Osteocyte (in vitro differentiated cells): ENCODE measurements around the gene ATP1A3. TPM values are rescaled to one million over a fixed set of nuclear protein-coding genes. Genes with fewer than 3 reads are reported as not detected.
"Not testable (repeated sequence)": the region's sequence is repeated elsewhere in the genome, so short reads cannot be mapped to it uniquely, and the experiment has no call there.

Experiments
- DNase-seq: peaks from one replicate; pipeline ENCODE4 v3.0.0; 2021; ENCODE audit warnings: mixed read lengths; ENCODE audit not compliant: unreplicated experiment; ENCODE audit errors: extremely low spot score
- H3K27ac Mint-ChIP-seq: one replicate; pipeline ENCODE4 v1.8.0; 2021; ENCODE audit warnings: mild to moderate bottlenecking, mixed read lengths; ENCODE audit not compliant: unreplicated experiment
- H3K27me3 Mint-ChIP-seq: one replicate; pipeline ENCODE4 v1.8.0; 2021; ENCODE audit warnings: mixed read lengths; ENCODE audit not compliant: unreplicated experiment
- H3K36me3 Mint-ChIP-seq: one replicate; pipeline ENCODE4 v1.8.0; 2021; ENCODE audit warnings: mixed read lengths; ENCODE audit not compliant: unreplicated experiment
- H3K4me1 Mint-ChIP-seq: one replicate; pipeline ENCODE4 v1.8.0; 2021; ENCODE audit warnings: mixed read lengths; ENCODE audit not compliant: unreplicated experiment
- H3K4me3 Mint-ChIP-seq: one replicate; pipeline ENCODE4 v1.8.0; 2021; ENCODE audit warnings: mild to moderate bottlenecking, moderate library complexity, mixed read lengths; ENCODE audit not compliant: unreplicated experiment
- H3K9me3 Mint-ChIP-seq: one replicate; pipeline ENCODE4 v1.8.0; 2021; ENCODE audit warnings: mixed read lengths; ENCODE audit not compliant: unreplicated experiment
- long read RNA-seq: library from polyadenylated mRNA; unstranded; transcript quantifications from one replicate; pipeline ENCODE4 v2.0.0, GENCODE V29; 2021
- total RNA-seq: library from RNA; stranded (reverse); gene quantifications from 2 replicates; pipeline ENCODE4 v1.2.1, GENCODE V29; 2021
- TF ChIP-seq, protein P1 (sequence below): fragments of 200-600 bp; sonication (generic); IDR thresholded peaks from 2 replicates; pipeline ENCODE4 v1.5.0; 2021; ENCODE audit warnings: antibody characterized with exemption, mild to moderate bottlenecking, moderate library complexity

Gene ATP1A3
- not detected in 2 replicates for total RNA-seq
- long read RNA-seq: 0 reads

DNA sequence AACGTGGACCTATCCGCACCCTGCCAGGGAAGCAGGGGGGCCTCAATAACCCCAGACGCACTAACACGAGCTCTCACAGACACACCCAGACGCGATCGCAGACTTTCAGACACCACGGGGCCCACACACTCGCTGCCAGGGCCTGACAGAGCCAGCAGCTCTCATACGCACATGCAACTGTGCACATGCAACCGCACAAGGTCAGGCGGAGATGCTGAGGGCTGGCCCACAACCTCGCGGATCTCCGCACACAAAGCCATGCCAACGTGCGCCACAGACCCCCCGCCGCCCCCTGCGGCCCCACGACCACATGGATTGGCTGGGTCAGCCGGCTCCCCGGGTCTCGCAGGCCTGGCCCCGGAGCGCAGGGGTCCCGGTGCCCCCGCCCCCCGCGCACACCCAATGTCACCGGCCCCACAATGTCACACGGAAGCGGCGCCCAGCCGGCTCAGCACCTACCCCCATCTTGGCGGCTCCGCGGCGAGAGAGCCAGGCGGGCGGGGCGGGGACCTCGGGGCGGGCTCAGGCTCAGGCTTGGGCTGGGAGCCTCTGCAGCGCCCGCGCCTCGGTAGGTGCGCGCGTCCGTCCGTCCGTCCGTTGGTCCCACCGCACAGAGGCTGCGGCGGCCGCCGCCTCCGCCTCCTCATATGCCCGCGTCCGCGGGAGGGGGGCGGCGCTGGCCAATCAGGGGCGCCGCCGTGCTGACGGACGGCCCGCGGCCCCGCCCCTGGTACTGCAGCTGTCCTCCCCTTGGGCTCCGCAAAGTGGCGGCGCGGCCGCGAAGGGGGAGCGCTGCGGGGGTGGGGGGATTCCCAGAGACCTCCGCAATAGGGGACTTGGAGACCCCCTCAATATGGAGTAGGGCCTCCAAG lies at the start of gene ATP1A3:
TSS of gene ATP1A3 (minus strand) at position 619 of the 872 bp plus-strand sequence. CDS start at position 465, 154 bp downstream.
- no peak for DNase-seq
- TF ChIP-seq, protein P1, sequence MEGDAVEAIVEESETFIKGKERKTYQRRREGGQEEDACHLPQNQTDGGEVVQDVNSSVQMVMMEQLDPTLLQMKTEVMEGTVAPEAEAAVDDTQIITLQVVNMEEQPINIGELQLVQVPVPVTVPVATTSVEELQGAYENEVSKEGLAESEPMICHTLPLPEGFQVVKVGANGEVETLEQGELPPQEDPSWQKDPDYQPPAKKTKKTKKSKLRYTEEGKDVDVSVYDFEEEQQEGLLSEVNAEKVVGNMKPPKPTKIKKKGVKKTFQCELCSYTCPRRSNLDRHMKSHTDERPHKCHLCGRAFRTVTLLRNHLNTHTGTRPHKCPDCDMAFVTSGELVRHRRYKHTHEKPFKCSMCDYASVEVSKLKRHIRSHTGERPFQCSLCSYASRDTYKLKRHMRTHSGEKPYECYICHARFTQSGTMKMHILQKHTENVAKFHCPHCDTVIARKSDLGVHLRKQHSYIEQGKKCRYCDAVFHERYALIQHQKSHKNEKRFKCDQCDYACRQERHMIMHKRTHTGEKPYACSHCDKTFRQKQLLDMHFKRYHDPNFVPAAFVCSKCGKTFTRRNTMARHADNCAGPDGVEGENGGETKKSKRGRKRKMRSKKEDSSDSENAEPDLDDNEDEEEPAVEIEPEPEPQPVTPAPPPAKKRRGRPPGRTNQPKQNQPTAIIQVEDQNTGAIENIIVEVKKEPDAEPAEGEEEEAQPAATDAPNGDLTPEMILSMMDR: no peak
- no peaks in the 10 kb centered on the region for H3K36me3 Mint-ChIP-seq
- H3K9me3 Mint-ChIP-seq: no peaks in the 10 kb centered on the region
- peak within 1 kb of the TSS; percentile 48 for H3K4me3 Mint-ChIP-seq
- peaks cover 5% of the 10 kb centered on the region for H3K4me1 Mint-ChIP-seq
- H3K27ac Mint-ChIP-seq: no peak within 1 kb of the TSS
- peaks cover 45% of the 10 kb centered on the region for H3K27me3 Mint-ChIP-seq

DNA sequence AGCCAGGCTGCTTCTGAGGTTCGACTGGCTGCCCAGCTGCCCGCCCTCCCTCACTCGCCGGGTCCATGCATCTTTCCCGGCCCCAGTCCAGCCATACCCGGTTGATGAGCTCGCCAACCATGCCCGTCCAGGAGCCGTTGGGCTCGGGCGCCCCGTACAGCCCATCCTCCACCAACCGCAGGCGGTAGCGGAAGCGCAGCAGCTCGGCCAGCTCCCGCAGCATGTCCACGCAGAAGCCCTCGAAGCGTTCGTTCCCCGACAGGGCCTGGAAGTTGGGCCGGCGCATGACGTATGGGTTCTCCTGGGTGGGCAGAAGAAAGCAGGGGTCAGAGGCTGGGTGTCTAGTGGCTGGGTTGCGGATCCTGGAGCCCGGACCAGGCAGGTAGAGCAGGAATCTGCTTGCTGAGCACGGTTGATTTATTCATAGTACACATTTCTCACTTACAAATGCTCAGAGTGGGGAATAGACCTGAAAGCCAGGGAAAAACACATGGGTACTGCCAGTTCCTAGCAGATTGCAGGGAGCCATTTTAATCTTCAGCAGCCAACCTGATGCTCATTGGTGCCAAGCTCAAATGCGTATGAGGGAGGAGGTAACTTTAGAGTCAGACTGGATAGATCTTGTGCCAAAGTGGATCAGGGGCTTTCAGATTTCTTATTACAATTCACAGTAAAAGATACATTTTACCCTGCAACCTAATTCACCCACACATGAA lies 48.6 kb upstream of the ATP1A3 start:
- Mint-ChIP-seq H3K27me3 (peaks cover 14% of the 10 kb centered on the region), H3K27ac (no peak overlapping the region), H3K9me3 (no peaks in the 10 kb centered on the region), H3K36me3 (no peaks in the 10 kb centered on the region), H3K4me3 (no peak overlapping the region), H3K4me1 (no peaks in the 10 kb centered on the region)
- DNase-seq: no peak
- TF ChIP-seq, protein P1: no peak

DNA sequence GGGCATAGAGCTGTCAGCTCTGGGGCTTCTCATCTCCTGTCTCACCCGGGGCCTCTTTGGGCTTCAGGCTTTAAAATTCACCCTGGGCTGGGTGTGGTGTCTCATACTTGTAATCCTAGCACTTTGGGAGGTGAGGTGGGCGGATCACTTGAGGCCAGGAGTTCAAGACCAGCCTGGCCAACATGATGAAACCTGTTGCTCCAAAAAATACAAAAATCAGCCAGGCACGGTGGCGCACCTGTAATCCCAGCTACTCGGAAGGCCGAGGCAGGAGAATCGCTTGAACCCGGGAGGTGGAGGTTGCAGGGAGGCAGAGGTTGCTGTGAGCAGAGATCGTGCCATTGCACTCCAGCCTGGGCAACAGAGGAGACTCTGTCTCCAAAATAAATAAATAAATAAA lies 46.5 kb upstream of the ATP1A3 start:
- H3K4me3 Mint-ChIP-seq, H3K36me3 Mint-ChIP-seq, H3K27ac Mint-ChIP-seq, H3K9me3 Mint-ChIP-seq, DNase-seq, H3K4me1 Mint-ChIP-seq: not testable (repeated sequence)
- peaks cover 10% of the 10 kb centered on the region for H3K27me3 Mint-ChIP-seq

DNA sequence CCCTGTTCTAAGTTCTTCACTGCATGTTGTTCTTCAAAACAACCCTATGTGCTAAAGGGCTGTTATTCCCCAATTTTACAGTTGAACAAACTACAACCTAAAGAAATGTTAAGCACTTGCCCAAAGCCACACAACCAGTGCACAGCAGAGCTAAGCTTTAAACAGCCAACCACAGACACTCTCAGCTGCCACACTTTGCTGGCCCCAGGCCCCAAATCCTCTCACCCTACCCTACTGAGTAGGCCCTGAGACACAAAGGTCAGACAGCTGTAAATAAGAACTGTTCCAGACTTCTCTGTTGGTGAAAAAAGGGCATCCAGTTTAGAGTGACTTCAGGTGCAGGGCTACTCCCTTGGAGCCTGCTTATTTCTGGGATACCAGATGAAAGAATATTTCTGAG lies 46.0 kb upstream of the ATP1A3 start:
- TF ChIP-seq, protein P1: no peak
- Mint-ChIP-seq H3K4me3 (no peak overlapping the region), H3K4me1 (peaks cover under 1% of the 10 kb centered on the region), H3K27me3 (peaks cover 9% of the 10 kb centered on the region), H3K36me3 (no peaks in the 10 kb centered on the region), H3K27ac (no peak overlapping the region), H3K9me3 (no peaks in the 10 kb centered on the region)
- DNase-seq: no peak

DNA sequence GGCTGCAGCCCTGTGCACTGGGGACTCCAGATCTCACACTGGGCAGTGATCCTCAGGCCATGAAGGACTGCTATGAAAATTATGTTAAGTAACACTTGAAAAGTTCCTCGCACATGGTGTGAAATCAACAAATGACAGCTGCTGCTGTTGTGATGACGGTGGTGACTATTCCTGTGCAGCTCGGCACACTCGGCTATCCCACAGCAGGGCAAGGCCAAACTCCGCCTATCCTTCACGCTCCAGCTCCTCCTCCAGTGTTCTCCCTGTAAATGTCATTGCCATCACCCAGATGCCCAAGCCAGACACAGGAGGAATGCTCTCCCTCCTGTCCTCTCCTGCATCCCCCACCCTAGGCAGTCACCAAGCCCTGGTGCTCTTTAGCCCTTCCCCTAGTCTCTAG lies 44.6 kb upstream of the ATP1A3 start:
- no peaks in the 10 kb centered on the region for H3K9me3 Mint-ChIP-seq
- H3K36me3 Mint-ChIP-seq: no peaks in the 10 kb centered on the region
- H3K27ac Mint-ChIP-seq: no peak overlapping the region
- TF ChIP-seq, protein P1: no peak
- no peak overlapping the region for H3K4me3 Mint-ChIP-seq
- peaks cover 2% of the 10 kb centered on the region for H3K27me3 Mint-ChIP-seq
- peaks cover 3% of the 10 kb centered on the region for H3K4me1 Mint-ChIP-seq
- DNase-seq: no peak
